ENCODE data around the gene PILRA.
"Not testable (repeated sequence)": the region's sequence is repeated elsewhere in the genome, so short reads cannot be mapped to it uniquely, and the experiment has no call there.

Gene PILRA

GRCh38 chr7:100349757-100350156 lies 23.5 kb upstream of the PILRA start:
- no peak overlapping the region for H3K4me3 Mint-ChIP-seq
- no peak overlapping the region for H3K27ac Mint-ChIP-seq
- no peak for ATAC-seq (ENCODE audit: low read depth)
- H3K27me3 Mint-ChIP-seq: no peaks in the 10 kb centered on the region
- H3K36me3 Mint-ChIP-seq: peaks cover 26% of the 10 kb centered on the region
- H3K9me3 Mint-ChIP-seq: no peaks in the 10 kb centered on the region
- DNase-seq (ENCODE audit: low spot score in 2 of 2): no peak
- H3K4me1 Mint-ChIP-seq: peaks cover 5% of the 10 kb centered on the region

GRCh38 chr7:100351657-100352058 lies 21.6 kb upstream of the PILRA start:
- no peaks in the 10 kb centered on the region for H3K27me3 Mint-ChIP-seq
- H3K4me1 Mint-ChIP-seq: peaks cover 5% of the 10 kb centered on the region
- no peak overlapping the region for H3K4me3 Mint-ChIP-seq
- DNase-seq (ENCODE audit: low spot score in 2 of 2) (no peak), ATAC-seq (ENCODE audit: low read depth) (no peak)
- H3K36me3 Mint-ChIP-seq: peaks cover 26% of the 10 kb centered on the region
- H3K9me3 Mint-ChIP-seq: no peaks in the 10 kb centered on the region
- no peak overlapping the region for H3K27ac Mint-ChIP-seq

- H3K27ac Mint-ChIP-seq: not testable (repeated sequence)
These were observed 21.0 kb upstream of the PILRA start for GRCh38 chr7:100352230-100352781.

GRCh38 chr7:100352984-100353684 lies 20.2 kb upstream of the PILRA start:
- Mint-ChIP-seq H3K27ac (peak overlapping the region; percentile 65), H3K27me3 (no peaks in the 10 kb centered on the region), H3K36me3 (peaks cover 28% of the 10 kb centered on the region), H3K9me3 (no peaks in the 10 kb centered on the region), H3K4me3 (no peak overlapping the region), H3K4me1 (peaks cover 5% of the 10 kb centered on the region)
- no peak for DNase-seq (ENCODE audit: low spot score in 2 of 2)
- no peak for ATAC-seq (ENCODE audit: low read depth)

More at GRCh38 chr7:100352230-100352781, 21.0 kb upstream of the PILRA start:
- not testable (repeated sequence) for H3K4me3 Mint-ChIP-seq; H3K4me1 Mint-ChIP-seq; H3K9me3 Mint-ChIP-seq; DNase-seq (ENCODE audit: low spot score in 2 of 2); H3K27me3 Mint-ChIP-seq
- ATAC-seq (ENCODE audit: low read depth): peak; percentile 83
- H3K36me3 Mint-ChIP-seq: peaks cover 27% of the 10 kb centered on the region

DNA sequence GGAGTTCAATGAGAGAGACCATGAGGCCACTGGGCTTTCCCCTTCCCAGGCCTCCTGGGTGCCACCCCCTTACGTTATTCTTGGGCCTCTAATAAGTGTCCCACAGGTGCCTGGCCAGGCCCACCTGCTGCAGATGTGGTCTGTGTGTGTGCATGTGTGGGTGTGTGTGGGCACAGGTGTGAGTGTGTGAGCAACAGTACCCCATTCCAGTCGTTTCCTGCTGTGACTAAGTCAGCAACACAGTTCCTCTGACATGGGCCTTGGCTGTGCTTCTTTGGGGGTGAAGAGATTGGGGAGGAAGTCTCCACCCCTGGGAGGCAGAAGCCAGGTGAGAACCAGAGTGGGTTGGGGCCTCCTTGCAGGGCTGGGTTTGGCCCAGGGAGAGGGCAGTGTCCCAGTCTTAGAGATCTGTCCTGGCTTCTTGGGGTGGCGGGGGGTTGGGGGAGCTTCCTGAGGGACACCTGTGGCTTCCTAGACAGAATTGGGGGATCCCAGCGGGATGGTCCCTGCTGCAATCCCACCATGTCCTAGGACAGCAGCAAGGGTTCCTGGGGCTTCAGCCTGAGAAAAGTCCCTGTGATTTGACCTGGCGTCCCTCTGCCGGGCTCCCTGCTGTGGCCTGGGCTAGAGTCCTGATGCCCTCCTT lies 19.5 kb upstream of the PILRA start:
- Mint-ChIP-seq H3K9me3 (no peaks in the 10 kb centered on the region), H3K36me3 (peaks cover 31% of the 10 kb centered on the region), H3K4me1 (peaks cover 8% of the 10 kb centered on the region), H3K27me3 (no peaks in the 10 kb centered on the region), H3K27ac (peak overlapping the region; percentile 31), H3K4me3 (no peak overlapping the region)
- no peak for DNase-seq (ENCODE audit: low spot score in 2 of 2)
- ATAC-seq (ENCODE audit: low read depth): peak; percentile 9

DNA sequence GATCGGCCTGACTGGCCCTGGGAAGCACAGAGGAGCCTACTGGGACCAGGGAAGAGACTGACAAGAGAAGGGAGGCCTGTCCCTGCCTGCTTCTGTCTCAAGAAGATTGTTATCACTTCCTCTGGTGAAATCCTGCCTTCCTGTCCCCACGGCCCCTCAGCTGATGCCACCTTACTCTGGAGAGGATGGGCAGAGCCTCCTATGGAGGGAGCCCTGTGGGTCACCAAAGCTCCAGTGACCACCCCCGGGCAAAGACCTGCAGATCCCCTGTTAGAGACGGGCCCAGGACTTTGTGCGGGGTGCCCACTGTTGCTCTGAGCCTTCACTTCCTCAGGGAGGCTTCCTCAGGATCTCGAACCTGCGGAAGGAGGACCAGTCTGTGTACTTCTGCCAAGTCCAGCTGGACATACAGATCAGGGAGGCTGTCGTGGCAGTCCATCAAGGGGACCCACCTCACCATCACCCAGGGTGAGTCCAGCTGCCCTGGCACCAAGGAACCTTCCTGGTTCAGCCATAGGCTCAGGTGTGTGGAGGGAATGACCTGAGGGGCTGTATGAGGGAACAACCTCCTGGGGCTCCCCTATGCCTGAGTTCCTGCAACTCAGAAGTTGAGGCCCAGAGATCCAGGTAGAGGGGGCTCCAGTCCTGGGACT lies 16.7 kb upstream of the PILRA start:
- ATAC-seq (ENCODE audit: low read depth) (no peak), DNase-seq (ENCODE audit: low spot score in 2 of 2) (no peak)
- Mint-ChIP-seq H3K9me3 (no peaks in the 10 kb centered on the region), H3K36me3 (peaks cover 33% of the 10 kb centered on the region), H3K27ac (no peak overlapping the region), H3K27me3 (no peaks in the 10 kb centered on the region), H3K4me1 (peaks cover 9% of the 10 kb centered on the region), H3K4me3 (no peak overlapping the region)

DNA sequence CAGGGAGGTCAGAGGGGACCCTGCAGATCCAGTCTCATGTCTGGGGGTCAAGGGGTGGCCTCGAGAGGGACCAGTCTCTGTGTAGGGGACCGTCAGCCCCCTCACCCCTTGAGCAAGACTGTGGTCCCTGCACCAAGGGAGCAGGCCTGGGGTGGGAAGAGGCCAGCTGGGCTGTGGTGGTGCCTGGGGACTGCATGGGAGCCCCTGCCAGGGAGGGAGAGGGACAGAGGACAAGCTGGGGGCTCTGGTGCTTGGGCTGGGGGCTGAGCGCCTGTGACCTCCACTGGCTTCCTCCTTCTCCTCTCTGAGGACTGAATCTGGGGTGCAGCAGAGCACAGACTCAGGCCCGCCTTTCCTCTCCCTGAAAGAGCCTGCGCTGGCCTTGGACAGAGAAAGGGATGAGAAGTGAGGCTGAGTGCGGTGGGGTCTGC lies 16.1 kb upstream of the PILRA start:
- Mint-ChIP-seq H3K4me1 (peaks cover 8% of the 10 kb centered on the region), H3K36me3 (peaks cover 37% of the 10 kb centered on the region), H3K9me3 (no peaks in the 10 kb centered on the region), H3K27me3 (no peaks in the 10 kb centered on the region), H3K27ac (peak overlapping the region; percentile 55), H3K4me3 (no peak overlapping the region)
- ATAC-seq (ENCODE audit: low read depth) (no peak), DNase-seq (ENCODE audit: low spot score in 2 of 2) (no peak)

GRCh38 chr7:100358027-100358856 lies 15.0 kb upstream of the PILRA start, which contains the start of gene PILRB:
Gene PILRB (plus strand): TSS chr7:100358117. CDS start chr7:100358303, 186 bp downstream.
- Mint-ChIP-seq H3K4me1 (peaks cover 8% of the 10 kb centered on the region), H3K27ac (peak within 1 kb of the TSS; percentile 72), H3K27me3 (no peaks in the 10 kb centered on the region), H3K36me3 (peaks cover 38% of the 10 kb centered on the region), H3K4me3 (no peak within 1 kb of the TSS), H3K9me3 (no peaks in the 10 kb centered on the region)
- ATAC-seq (ENCODE audit: low read depth) (peak; percentile 92), DNase-seq (ENCODE audit: low spot score in 2 of 2) (no peak)

GRCh38 chr7:100358857-100359212 lies 14.5 kb upstream of the PILRA start:
- no peaks in the 10 kb centered on the region for H3K27me3 Mint-ChIP-seq
- ATAC-seq (ENCODE audit: low read depth): no peak

GRCh38 chr7:100360135-100360854 lies 13.0 kb upstream of the PILRA start:
- H3K9me3 Mint-ChIP-seq: no peaks in the 10 kb centered on the region
- H3K4me3 Mint-ChIP-seq: no peak overlapping the region
- peak overlapping the region; percentile 85 for H3K27ac Mint-ChIP-seq
- peaks cover 37% of the 10 kb centered on the region for H3K36me3 Mint-ChIP-seq
- ATAC-seq (ENCODE audit: low read depth): no peak
- peaks cover 11% of the 10 kb centered on the region for H3K4me1 Mint-ChIP-seq
- no peak for DNase-seq (ENCODE audit: low spot score in 2 of 2)
- H3K27me3 Mint-ChIP-seq: no peaks in the 10 kb centered on the region

More at GRCh38 chr7:100358857-100359212, 14.5 kb upstream of the PILRA start:
- peaks cover 8% of the 10 kb centered on the region for H3K4me1 Mint-ChIP-seq
- H3K36me3 Mint-ChIP-seq: peaks cover 35% of the 10 kb centered on the region
- no peak overlapping the region for H3K4me3 Mint-ChIP-seq
- peak overlapping the region; percentile 72 for H3K27ac Mint-ChIP-seq
- no peaks in the 10 kb centered on the region for H3K9me3 Mint-ChIP-seq
- no peak for DNase-seq (ENCODE audit: low spot score in 2 of 2)

DNA sequence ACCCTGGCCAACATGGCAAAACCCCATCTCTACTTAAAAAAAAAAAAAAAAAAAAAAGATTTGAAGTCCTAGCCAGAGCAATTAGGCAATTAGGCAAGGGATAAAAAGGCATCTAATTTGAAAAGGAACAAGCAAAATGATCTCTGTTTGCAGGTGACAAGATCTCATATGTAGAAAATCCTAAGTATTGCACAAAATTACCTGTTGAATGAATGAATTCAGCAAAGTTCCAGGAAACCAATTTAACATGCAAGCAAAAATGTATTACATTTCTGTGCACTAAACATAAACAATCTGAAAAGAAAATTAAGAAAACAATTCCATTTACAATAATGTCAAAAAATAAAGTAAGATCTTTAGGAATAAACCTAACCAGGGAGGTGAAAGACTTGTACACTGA lies 10.2 kb upstream of the PILRA start:
- no peak overlapping the region for H3K27ac Mint-ChIP-seq
- H3K4me3 Mint-ChIP-seq: no peak overlapping the region
- peaks cover 33% of the 10 kb centered on the region for H3K36me3 Mint-ChIP-seq
- ATAC-seq (ENCODE audit: low read depth) (no peak), DNase-seq (ENCODE audit: low spot score in 2 of 2) (no peak)
- H3K9me3 Mint-ChIP-seq: no peaks in the 10 kb centered on the region
- H3K4me1 Mint-ChIP-seq: peaks cover 34% of the 10 kb centered on the region
- no peaks in the 10 kb centered on the region for H3K27me3 Mint-ChIP-seq

- H3K4me1 Mint-ChIP-seq: peaks cover 35% of the 10 kb centered on the region
- ATAC-seq (ENCODE audit: low read depth); H3K4me3 Mint-ChIP-seq; H3K9me3 Mint-ChIP-seq; DNase-seq (ENCODE audit: low spot score in 2 of 2); H3K27me3 Mint-ChIP-seq: not testable (repeated sequence)
- H3K36me3 Mint-ChIP-seq: peaks cover 29% of the 10 kb centered on the region
- peak overlapping the region; percentile 94 for H3K27ac Mint-ChIP-seq
These were observed 9.5 kb upstream of the PILRA start for GRCh38 chr7:100363797-100364196.

- Mint-ChIP-seq H3K9me3 (no peaks in the 10 kb centered on the region), H3K36me3 (peaks cover 25% of the 10 kb centered on the region), H3K4me1 (peaks cover 38% of the 10 kb centered on the region), H3K27me3 (no peaks in the 10 kb centered on the region), H3K27ac (peak overlapping the region; percentile 94), H3K4me3 (no peak overlapping the region)
- no peak for DNase-seq (ENCODE audit: low spot score in 2 of 2)
- no peak for ATAC-seq (ENCODE audit: low read depth)
These were observed 8.8 kb upstream of the PILRA start for GRCh38 chr7:100364480-100364879.
